GM10847 (cell line): ENCODE results near the gene PLSCR5.
A peak's percentile ranks its signal among the peaks of the same experiment; 100 is the strongest.

Experiments
- POLR2A ChIP-seq: IDR thresholded peaks from 2 replicates; pipeline ENCODE4 v1.6.1; 2011; ENCODE audit not compliant: insufficient read length; ENCODE audit errors: extremely low read depth

The PLSCR5 gene

DNA sequence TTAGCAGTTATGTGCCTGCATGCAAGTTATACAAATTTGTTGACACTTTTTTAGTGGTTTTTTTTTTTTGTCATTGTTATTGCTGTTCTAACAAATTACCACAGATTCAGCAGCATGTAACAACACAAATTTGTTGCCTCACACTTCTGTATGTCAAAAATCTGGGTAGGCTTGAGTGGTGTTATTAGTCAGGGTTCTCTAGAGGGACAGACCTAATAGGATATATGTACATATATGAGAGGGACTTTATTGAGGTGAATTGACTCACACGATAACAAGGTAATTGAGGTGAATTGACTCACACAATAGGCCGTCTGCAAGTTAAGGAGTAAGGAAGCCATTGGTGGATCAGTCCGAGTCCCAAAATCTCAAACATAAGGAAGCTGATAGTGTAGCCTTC, 45.8 kb downstream of the PLSCR5 start:
- no peak for TF ChIP-seq POLR2A

DNA sequence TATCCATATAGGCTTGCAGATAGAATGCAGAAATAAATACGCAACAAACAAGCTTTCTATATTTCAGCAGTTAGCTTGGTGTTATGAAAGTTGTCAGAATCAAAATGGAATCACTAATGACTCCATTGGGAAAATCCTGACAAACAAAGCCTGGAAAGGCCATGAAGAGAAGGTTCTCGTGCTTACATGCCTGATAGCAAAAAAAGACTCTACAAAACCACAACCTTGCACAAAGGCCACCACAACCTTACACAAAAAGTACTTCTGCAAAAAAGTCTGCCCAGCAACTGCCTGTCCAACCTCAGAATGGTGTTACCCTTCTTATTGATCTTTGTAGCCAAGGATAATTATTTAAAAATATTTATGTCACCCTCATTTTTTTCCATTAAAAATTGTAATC, 46.4 kb downstream of the PLSCR5 start:
- no peak for TF ChIP-seq POLR2A

DNA sequence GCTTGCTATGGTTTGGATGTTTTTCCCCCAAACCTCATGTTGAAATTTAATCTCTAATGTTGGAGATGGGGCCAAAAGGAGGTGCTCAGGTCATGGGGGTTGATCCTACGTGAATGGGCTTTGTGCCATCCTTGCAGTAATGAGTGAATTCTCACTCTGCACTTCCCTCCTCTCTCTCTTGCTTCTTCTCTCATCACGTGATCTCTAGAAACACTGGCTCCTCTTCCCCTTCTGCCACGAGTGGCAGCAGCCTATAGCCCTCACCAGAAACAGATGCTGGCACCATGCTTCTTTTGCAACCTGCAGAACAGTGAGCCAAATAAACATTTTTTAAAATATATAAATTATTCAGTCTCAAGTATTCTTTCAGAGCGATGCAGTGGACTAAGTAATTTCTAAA, 47.4 kb downstream of the PLSCR5 start:
- TF ChIP-seq POLR2A: no peak

- no peak for TF ChIP-seq POLR2A
These were observed 49.8 kb downstream of the PLSCR5 start for GRCh38 chr3:146555311-146555710.

GRCh38 chr3:146554151-146554760, 50.9 kb downstream of the PLSCR5 start:
- no peak for TF ChIP-seq POLR2A

DNA sequence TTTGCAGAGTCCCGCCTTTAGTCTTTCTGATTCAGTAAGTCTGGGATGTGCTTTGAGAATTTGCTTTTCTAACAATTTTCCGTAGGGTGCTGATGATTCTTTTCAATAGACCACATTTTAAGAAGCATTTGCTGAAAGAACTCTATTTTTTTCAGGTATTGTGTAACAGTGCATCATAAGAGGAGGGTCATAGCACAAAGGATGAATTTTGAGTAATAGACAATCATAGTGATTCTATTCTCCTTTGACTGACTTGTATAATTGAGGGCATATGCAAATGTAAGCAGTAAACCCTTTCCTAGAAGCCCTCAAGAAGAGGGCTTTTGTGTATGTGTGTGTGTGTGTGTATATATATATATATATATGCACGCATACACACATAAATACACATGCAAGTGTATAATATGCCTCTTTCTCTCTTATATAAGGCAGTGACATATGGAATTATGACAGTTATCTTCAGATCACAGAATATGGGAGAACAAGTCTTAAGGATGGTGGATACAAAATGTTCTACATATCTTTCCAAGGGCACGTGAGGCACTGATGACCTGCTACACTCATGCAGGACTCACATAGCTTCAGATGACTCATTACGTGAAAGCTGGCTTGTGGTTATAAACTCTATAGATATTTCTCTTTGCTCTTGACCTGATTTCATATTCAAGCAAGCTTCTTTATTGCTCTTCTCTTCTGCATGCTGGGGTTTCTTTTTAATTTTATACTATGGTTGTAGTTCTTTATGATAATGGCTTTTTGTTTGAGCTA, 54.2 kb downstream of the PLSCR5 start:
- no peak for TF ChIP-seq POLR2A

GRCh38 chr3:146550070-146550615, 55.0 kb downstream of the PLSCR5 start:
- TF ChIP-seq POLR2A: no peak

DNA sequence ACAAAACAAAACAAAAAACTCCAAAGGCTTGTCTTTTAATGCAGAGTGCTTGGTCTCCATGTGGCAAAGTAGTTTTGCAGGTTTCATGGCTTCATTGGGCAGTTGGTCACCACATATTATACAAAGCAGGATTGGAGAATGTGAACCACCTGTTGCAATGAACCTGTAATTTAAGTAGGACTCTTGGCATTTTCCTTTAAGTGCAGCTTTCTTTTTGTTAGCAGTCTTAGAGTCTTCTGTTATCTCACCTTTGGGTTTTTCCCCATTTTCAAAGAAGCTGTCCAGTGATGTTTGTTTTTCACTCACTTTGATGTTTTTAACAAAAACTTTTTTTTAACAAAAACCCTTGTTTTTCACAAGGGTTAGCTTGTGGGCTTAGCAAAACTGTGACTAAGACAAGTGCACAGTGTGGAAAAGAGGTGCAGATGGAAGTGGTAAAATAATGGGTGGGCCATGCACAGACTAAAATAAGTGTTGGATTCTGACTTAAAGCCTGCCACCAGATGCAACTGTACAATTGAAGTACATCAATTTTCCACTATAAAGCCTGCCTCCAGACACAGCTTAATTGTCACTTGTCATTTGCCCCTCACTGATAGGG, 57.8 kb downstream of the PLSCR5 start:
- no peak for TF ChIP-seq POLR2A

DNA sequence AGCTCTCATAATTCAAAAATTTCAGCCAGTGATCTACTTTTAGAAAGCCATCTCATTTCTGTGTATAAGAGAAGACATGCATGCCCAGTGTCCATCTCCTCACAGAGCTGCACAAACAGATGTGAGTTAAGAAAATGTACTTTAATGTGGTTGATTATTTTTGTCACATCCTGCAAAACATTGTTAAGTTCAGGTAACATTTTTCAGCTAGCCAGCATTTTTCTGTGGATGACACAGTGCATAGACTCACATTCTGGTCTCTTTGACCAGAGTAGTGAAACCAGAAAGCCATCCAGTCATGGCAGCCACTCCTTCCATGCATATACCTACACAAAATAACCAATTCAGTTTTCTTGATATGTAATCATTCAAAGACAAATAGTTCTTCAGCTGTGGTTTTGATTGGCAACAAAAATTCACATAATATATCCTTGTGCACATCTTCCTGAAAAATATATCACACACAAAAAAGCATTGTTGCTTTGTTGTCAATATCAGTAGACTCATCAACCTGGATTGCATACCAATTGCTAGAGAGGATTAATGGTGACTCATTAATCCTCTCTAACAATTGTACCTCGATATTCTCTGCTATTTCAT, 58.7 kb downstream of the PLSCR5 start:
- TF ChIP-seq POLR2A: no peak

- TF ChIP-seq POLR2A: no peak
These were observed 60.1 kb downstream of the PLSCR5 start for GRCh38 chr3:146544929-146545528.

- TF ChIP-seq POLR2A: peak; percentile 75
These were observed 60.9 kb downstream of the PLSCR5 start, which contains the start of gene PLSCR1 for GRCh38 chr3:146544002-146544928. PLSCR1 (minus strand) TSS chr3:146544607; CDS start chr3:146536552, 8,055 bp downstream.

GRCh38 chr3:146543461-146544001, 61.6 kb downstream of the PLSCR5 start:
- TF ChIP-seq POLR2A: no peak

- no peak for TF ChIP-seq POLR2A
These were observed 62.2 kb downstream of the PLSCR5 start for GRCh38 chr3:146542978-146543377.

GRCh38 chr3:146542179-146542578, 63.0 kb downstream of the PLSCR5 start:
- no peak for TF ChIP-seq POLR2A
